B cell (primary cell): ENCODE data around the gene PIF1. TPM values are rescaled to one million over a fixed set of nuclear protein-coding genes. Genes with fewer than 3 reads are reported as not detected.

Experiments used
- ATAC-seq: fragments of 200-7000 bp; cut with Tn5 transposase; one replicate; pipeline ENCODE4 v1.10.0; 2021; ENCODE audit warnings: low read depth, mild to moderate bottlenecking, moderate number of reproducible peaks, moderate library complexity
- CTCF ChIA-PET: fragments of 350-600 bp; sonication (Branson Sonifier 250); formaldehyde crosslinking; loops from one replicate; lab custom pipeline; 2021; ENCODE audit warnings: antibody characterized with exemption, inconsistent platforms; lab: Charles Lee
- POLR2A ChIA-PET: fragments of 350-600 bp; sonication (Branson Sonifier 250); formaldehyde crosslinking; loops from one replicate; lab custom pipeline; 2021; ENCODE audit warnings: antibody characterized with exemption; lab: Charles Lee
- DNase-seq: peaks from one replicate; pipeline ENCODE4 v3.0.0; 2013
- H2AFZ ChIP-seq: 2 replicates; pipeline ENCODE4 v1.6.1; 2012; ENCODE audit warnings: mild to moderate bottlenecking, low read depth, low read length; ENCODE audit not compliant: insufficient read depth, poor library complexity, severe bottlenecking
- H3K27ac ChIP-seq, 2 donors: 1 replicate in 1 of 2; 2 replicates in 1 of 2; pipeline ENCODE4 v1.5.1; 2012 to 2013; ENCODE audit warnings: low read length in 2 of 2, mild to moderate bottlenecking in 2 of 2, moderate library complexity in 1 of 2
- H3K27me3 ChIP-seq, 4 experiments: fragments of 200-600 bp in 1 of 4; sonication (generic) in 1 of 4; replicated peaks in 1 of 4; 1 replicate in 2 of 4; 2 replicates in 2 of 4; pipeline versions ENCODE4 v1.6.1 to v1.7.0; 2013 to 2016; ENCODE audit warnings: low read length in 3 of 4, mild to moderate bottlenecking in 2 of 4, mixed read lengths in 1 of 4, moderate library complexity in 1 of 4; ENCODE audit not compliant: insufficient read depth in 4 of 4, control insufficient read depth in 3 of 4; ENCODE audit errors: control extremely low read depth in 1 of 4
- H3K36me3 ChIP-seq, 2 experiments: replicated peaks in 1 of 2; 1 replicate in 1 of 2; 2 replicates in 1 of 2; pipeline versions ENCODE4 v1.6.1 to v1.7.1; 2013; ENCODE audit warnings: low read length in 1 of 2; ENCODE audit not compliant: insufficient read depth in 2 of 2, control insufficient read depth in 1 of 2; ENCODE audit errors: control extremely low read depth in 1 of 2, extremely low read depth in 1 of 2
- H3K4me1 ChIP-seq, 2 donors: fragments of 200-600 bp in 1 of 2; sonication (generic) in 1 of 2; 1 replicate in 1 of 2; 2 replicates in 1 of 2; pipeline versions ENCODE4 v1.5.1 to v1.6.1; 2013 to 2017; ENCODE audit warnings: low read length in 2 of 2; ENCODE audit not compliant: control insufficient read depth in 2 of 2, insufficient read depth in 2 of 2
- H3K4me2 ChIP-seq: replicated peaks from 2 replicates; pipeline ENCODE3; 2012; ENCODE audit warnings: mild to moderate bottlenecking, low read depth, low read length; ENCODE audit not compliant: poor library complexity, severe bottlenecking
- H3K4me3 ChIP-seq, 5 experiments: fragments of 200-600 bp in 1 of 5; sonication (generic) in 1 of 5; 1 replicate in 3 of 5; 2 replicates in 2 of 5; pipeline versions ENCODE4 v1.5.1 to v1.7.0; 2011 to 2016; ENCODE audit warnings: low read length in 4 of 5, mild to moderate bottlenecking in 4 of 5, low read depth in 2 of 5, control low read depth in 1 of 5, moderate library complexity in 1 of 5; ENCODE audit not compliant: insufficient read depth in 1 of 5; ENCODE audit errors: control extremely low read depth in 1 of 5, extremely low read depth in 1 of 5
- H3K79me2 ChIP-seq: fragments of 200-600 bp; sonication (generic); one replicate; pipeline ENCODE4 v1.6.0; 2016; ENCODE audit warnings: low read length; ENCODE audit not compliant: control insufficient read depth, insufficient read depth
- H3K9ac ChIP-seq: fragments of 200-600 bp; sonication (generic); 2 replicates; pipeline ENCODE4 v1.6.1; 2017; ENCODE audit warnings: mild to moderate bottlenecking, low read length, moderate library complexity
- H3K9me3 ChIP-seq, 3 donors: one replicate each; pipeline versions ENCODE4 v1.6.1 to v1.7.1; 2013; ENCODE audit warnings: low read length in 2 of 3; ENCODE audit not compliant: control insufficient read depth in 2 of 3, insufficient read depth in 1 of 3; ENCODE audit errors: control extremely low read depth in 1 of 3
- H4K20me1 ChIP-seq: 2 replicates; pipeline ENCODE4 v1.6.0; 2012; ENCODE audit warnings: mild to moderate bottlenecking, low read length; ENCODE audit not compliant: insufficient read depth, control insufficient read depth, poor library complexity, severe bottlenecking
- H3K27ac Mint-ChIP-seq: one replicate; pipeline ENCODE4 v1.8.0; 2021; ENCODE audit warnings: mixed read lengths
- H3K27me3 Mint-ChIP-seq: one replicate; pipeline ENCODE4 v1.8.0; 2021; ENCODE audit warnings: mixed read lengths
- H3K4me1 Mint-ChIP-seq: one replicate; pipeline ENCODE4 v1.8.0; 2021; ENCODE audit warnings: mixed read lengths
- H3K4me3 Mint-ChIP-seq: one replicate; pipeline ENCODE4 v1.8.0; 2021; ENCODE audit warnings: mixed read lengths
- H3K9me3 Mint-ChIP-seq: one replicate; pipeline ENCODE4 v1.8.0; 2022; ENCODE audit warnings: mixed read lengths; ENCODE audit not compliant: insufficient read depth
- EZH2 ChIP-seq: IDR thresholded peaks from 2 replicates; pipeline ENCODE4 v1.6.1; 2012; ENCODE audit warnings: borderline replicate concordance, low read depth, mild to moderate bottlenecking, moderate library complexity, low read length; ENCODE audit not compliant: insufficient read depth, poor library complexity, severe bottlenecking
- WGBS: methylation state at CpG from one replicate; pipeline ENCODE4 v1.1.5; 2013; ENCODE audit warnings: missing lambda C conversion rate; ENCODE audit not compliant: insufficient coverage; 5-methylcytosine and 5-hydroxymethylcytosine counted together
- intact Hi-C: fragments of 100-400 bp; cut with micrococcal nuclease; formaldehyde crosslinking; loops from one replicate; pipeline ENCODE4 v1.10.0; 2022
- polyA plus RNA-seq: library from polyadenylated mRNA; depleted of rRNA; stranded (reverse); fragments of >200 nt; gene quantifications from 2 replicates; pipeline ENCODE4 v1.2.3, GENCODE V29; 2012
- total RNA-seq, 2 donors: library from RNA; stranded (reverse); fragments of 120-200 nt in 1 of 2; gene quantifications; 1 replicate in 1 of 2; 2 replicates in 1 of 2; pipeline versions ENCODE4 v1.2.3 to v1.2.4, GENCODE V29; 2013 to 2022
- TF ChIP-seq, protein P1 (sequence below): fragments of 200-600 bp; IDR thresholded peaks from one replicate; pipeline ENCODE4 v1.8.0; 2022; ENCODE audit warnings: antibody characterized with exemption, mild to moderate bottlenecking

Gene PIF1
- total and polyA plus RNA-seq, 2 donors (not counting 1 experiment from before 2014, with no cell fraction given), result 2.0 to 6.2 TPM

DNA sequence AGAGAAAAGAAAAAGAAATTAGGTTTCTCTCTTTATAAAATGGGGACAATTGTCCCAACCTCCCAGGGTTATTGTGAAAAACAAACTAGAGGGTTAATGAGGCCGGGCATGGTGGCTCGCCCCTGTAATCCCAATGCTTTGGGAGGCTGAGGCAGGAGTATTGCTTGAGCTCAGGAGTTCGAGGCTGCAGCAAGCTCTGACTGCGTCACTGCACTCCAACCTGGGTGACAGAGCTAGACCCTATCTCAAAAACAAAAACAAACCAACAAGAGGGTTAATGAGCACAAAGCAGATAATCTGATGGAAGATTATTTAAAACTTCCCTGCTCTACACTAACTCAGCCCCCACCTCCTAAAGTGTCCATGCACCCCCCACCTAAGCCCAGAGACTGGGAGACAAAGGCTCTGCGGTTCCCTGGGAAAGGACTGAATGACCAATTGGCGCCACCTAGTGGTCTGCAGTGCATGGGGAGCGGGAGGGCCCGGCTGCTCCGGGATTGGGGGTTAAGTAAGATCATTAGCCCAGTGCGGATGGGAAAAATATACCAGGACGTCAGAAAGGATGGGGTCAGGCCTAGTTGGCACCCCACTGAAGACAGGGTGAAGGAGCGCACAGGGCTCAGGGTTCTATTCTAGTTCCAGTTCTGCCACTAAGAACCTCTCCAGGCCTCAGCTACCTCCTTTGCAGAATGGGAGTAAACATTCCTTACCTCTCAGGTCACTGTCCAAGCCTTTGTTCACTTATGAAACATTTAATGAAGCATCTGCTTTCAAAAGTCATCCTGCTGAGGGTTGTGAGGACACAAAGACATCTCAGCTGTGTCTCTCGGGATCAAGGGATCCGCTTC is 15.6 kb downstream of the PIF1 start:
- H3K9me3 Mint-ChIP-seq, result no peaks in the 10 kb centered on the region
- H3K9me3 ChIP-seq, result no peaks in the 10 kb centered on the region
- H3K27ac ChIP-seq, result no peak overlapping the region
- ATAC-seq (peak; percentile 73), DNase-seq (peak; percentile 78)
- no peaks in the 10 kb centered on the region for H3K36me3 ChIP-seq
- peak overlapping the region; percentile 56 for H3K27ac Mint-ChIP-seq
- peaks cover 13% of the 10 kb centered on the region for H3K4me1 Mint-ChIP-seq
- H4K20me1 ChIP-seq, result no peaks in the 10 kb centered on the region
- no peak overlapping the region for H3K4me3 Mint-ChIP-seq
- no peak overlapping the region for H2AFZ ChIP-seq
- CTCF ChIA-PET, result interaction anchor here (0.6 to 11.3 kb wide), 43 partner anchors 9 to 1608 kb away, joined by 3 to 236 read pairs (median 7); partner anchors contain the start of genes ANKDD1A and PLEKHO2
- intact Hi-C loops, result loop anchor here (1.0 kb wide), 2 partner anchors 79 to 95 kb away; no protein-coding TSS in a partner anchor
- POLR2A ChIA-PET, result no interaction called here
- H3K27me3 Mint-ChIP-seq, result no peaks in the 10 kb centered on the region
- TF ChIP-seq, protein P1, sequence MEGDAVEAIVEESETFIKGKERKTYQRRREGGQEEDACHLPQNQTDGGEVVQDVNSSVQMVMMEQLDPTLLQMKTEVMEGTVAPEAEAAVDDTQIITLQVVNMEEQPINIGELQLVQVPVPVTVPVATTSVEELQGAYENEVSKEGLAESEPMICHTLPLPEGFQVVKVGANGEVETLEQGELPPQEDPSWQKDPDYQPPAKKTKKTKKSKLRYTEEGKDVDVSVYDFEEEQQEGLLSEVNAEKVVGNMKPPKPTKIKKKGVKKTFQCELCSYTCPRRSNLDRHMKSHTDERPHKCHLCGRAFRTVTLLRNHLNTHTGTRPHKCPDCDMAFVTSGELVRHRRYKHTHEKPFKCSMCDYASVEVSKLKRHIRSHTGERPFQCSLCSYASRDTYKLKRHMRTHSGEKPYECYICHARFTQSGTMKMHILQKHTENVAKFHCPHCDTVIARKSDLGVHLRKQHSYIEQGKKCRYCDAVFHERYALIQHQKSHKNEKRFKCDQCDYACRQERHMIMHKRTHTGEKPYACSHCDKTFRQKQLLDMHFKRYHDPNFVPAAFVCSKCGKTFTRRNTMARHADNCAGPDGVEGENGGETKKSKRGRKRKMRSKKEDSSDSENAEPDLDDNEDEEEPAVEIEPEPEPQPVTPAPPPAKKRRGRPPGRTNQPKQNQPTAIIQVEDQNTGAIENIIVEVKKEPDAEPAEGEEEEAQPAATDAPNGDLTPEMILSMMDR, result peak; percentile 93
- TF ChIP-seq EZH2, result no peak
- peaks cover 0 to 11% of the 10 kb centered on the region in 2 donors for H3K4me1 ChIP-seq
- H3K79me2 ChIP-seq, result no peaks in the 10 kb centered on the region
- no peak overlapping the region for H3K9ac ChIP-seq
- H3K27me3 ChIP-seq, result no peaks in the 10 kb centered on the region
- no peak overlapping the region for H3K4me3 ChIP-seq
- no peak overlapping the region for H3K4me2 ChIP-seq
- 34% methylated on average over 10 of the region's 14 CpGs for WGBS
